Measurements from ENCODE around the gene PARL. TPM values are rescaled to one million over a fixed set of nuclear protein-coding genes. Genes with fewer than 3 reads are reported as not detected.
A peak's percentile ranks its signal among the peaks of the same experiment; 100 is the strongest.

Gene PARL
- total and polyA plus RNA-seq, 9 of the 15 experiments (the other 6 are each of a cell fraction or from before 2014, with no cell fraction given), result 39.5 to 82.4 (median 57.4) TPM

GRCh38 chr3:183883291-183884096 lies 1.2 kb downstream of the PARL start:
- CTCF ChIA-PET (ENCODE audit: low intra/inter-chr PET ratio), result interaction anchor here (1.0 to 1.5 kb wide), 2 partner anchors 380 to 415 kb away, joined by 3 to 4 read pairs; no protein-coding TSS in a partner anchor
- H3K9me3 ChIP-seq (replicated peaks; ENCODE audit: control insufficient read depth, insufficient read depth, low read depth, low read length), result no peaks in the 10 kb centered on the region
- peak overlapping the region; percentile 96 for H3K4me2 ChIP-seq (ENCODE audit: insufficient read depth, low read length)
- in situ Hi-C loops (cut with MboI) (no loop called here), intact Hi-C loops (cut with micrococcal nuclease) (loop anchor here (2.0 to 5.0 kb wide), 2 partner anchors 415 to 696 kb away; no protein-coding TSS in a partner anchor)
- H4K20me1 ChIP-seq (replicated peaks; ENCODE audit: control insufficient read depth, insufficient read depth, low read length), result peaks cover 4% of the 10 kb centered on the region; the same call in 1 of the 2 replicates
- H3K4me1 ChIP-seq (replicated peaks in 1 of 2; ENCODE audit: control insufficient read depth in 2 of 2, insufficient read depth in 2 of 2, low read length in 2 of 2), result peaks cover 12 to 23% of the 10 kb centered on the region in 2 experiments
- DNase-seq (ENCODE audit: extremely low read depth in 1 of 4, low spot score in 3 of 4) (peak in 1 of 4 experiments; percentile 20), FAIRE-seq (no peak), ATAC-seq (no peak)
- H2AFZ ChIP-seq (ENCODE audit: low read depth, low read length), result peak overlapping the region; percentile 98; the same call in 1 of the 2 replicates
- H3K27me3 ChIP-seq (ENCODE audit: control insufficient read depth in 2 of 2, insufficient read depth in 2 of 2, low read length in 2 of 2), result peaks cover 0 to 7% of the 10 kb centered on the region in 2 experiments; a peak in 2 of 5 replicates
- BruUV-seq (replicated peaks), result TSS peak; percentile 64
- H3K27ac ChIP-seq (ENCODE audit: extremely low read depth, low read depth, low read length), result peak overlapping the region; percentile 87
- peaks cover 15% of the 10 kb centered on the region; the same call in 2 of the 3 replicates for H3K36me3 ChIP-seq (ENCODE audit: control insufficient read depth, insufficient read depth, low read length)
- no peaks in the 10 kb centered on the region for H3K9me1 ChIP-seq (ENCODE audit: control insufficient read depth, insufficient read depth, low read length)
- 4% methylated on average over 16 of the region's 16 CpGs for WGBS (ENCODE audit: insufficient coverage, low coverage, missing lambda C conversion rate)
- peak overlapping the region; percentile 96 for H3K4me3 ChIP-seq
- peak overlapping the region; percentile 73 to 88 for H3K9ac ChIP-seq (ENCODE audit: insufficient read depth in 1 of 2, low read depth in 2 of 2, low read length in 2 of 2)
- H3K79me2 ChIP-seq (ENCODE audit: control insufficient read depth, insufficient read depth, low read length), result peaks cover 51% of the 10 kb centered on the region
- POLR2A ChIA-PET, result interaction anchor here (0.8 to 1.6 kb wide), 2 partner anchors 9 to 273 kb away, joined by 6 to 15 read pairs; no protein-coding TSS in a partner anchor
- peak; percentile 73 for TF ChIP-seq MGA (IDR thresholded peaks at IDR 0.05)
- no peak for TF ChIP-seq SIRT6 (IDR thresholded peaks at IDR 0.05; ENCODE audit: low read depth, low read length)
- TF ChIP-seq, protein P1, sequence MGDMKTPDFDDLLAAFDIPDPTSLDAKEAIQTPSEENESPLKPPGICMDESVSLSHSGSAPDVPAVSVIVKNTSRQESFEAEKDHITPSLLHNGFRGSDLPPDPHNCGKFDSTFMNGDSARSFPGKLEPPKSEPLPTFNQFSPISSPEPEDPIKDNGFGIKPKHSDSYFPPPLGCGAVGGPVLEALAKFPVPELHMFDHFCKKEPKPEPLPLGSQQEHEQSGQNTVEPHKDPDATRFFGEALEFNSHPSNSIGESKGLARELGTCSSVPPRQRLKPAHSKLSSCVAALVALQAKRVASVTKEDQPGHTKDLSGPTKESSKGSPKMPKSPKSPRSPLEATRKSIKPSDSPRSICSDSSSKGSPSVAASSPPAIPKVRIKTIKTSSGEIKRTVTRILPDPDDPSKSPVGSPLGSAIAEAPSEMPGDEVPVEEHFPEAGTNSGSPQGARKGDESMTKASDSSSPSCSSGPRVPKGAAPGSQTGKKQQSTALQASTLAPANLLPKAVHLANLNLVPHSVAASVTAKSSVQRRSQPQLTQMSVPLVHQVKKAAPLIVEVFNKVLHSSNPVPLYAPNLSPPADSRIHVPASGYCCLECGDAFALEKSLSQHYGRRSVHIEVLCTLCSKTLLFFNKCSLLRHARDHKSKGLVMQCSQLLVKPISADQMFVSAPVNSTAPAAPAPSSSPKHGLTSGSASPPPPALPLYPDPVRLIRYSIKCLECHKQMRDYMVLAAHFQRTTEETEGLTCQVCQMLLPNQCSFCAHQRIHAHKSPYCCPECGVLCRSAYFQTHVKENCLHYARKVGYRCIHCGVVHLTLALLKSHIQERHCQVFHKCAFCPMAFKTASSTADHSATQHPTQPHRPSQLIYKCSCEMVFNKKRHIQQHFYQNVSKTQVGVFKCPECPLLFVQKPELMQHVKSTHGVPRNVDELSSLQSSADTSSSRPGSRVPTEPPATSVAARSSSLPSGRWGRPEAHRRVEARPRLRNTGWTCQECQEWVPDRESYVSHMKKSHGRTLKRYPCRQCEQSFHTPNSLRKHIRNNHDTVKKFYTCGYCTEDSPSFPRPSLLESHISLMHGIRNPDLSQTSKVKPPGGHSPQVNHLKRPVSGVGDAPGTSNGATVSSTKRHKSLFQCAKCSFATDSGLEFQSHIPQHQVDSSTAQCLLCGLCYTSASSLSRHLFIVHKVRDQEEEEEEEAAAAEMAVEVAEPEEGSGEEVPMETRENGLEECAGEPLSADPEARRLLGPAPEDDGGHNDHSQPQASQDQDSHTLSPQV (IDR thresholded peaks at IDR 0.05), result peak; percentile 63; the same call in 1 of the 2 replicates
